Calu3 (cell line): ENCODE measurements around the gene PIEZO1. TPM values are rescaled to one million over a fixed set of nuclear protein-coding genes. Genes with fewer than 3 reads are reported as not detected.

Experiments used
- BruUV-seq: library from RNA; stranded (reverse); fragments of 400-500 nt; replicated peaks from 2 replicates; lab custom pipeline; 2021; lab: Mats Ljungman, UMichigan
- CTCF ChIA-PET: fragments of 300-600 bp; sonication (Branson Sonifier 250); formaldehyde crosslinking; loops from one replicate; lab custom pipeline; 2022; ENCODE audit warnings: antibody characterized with exemption; lab: Charles Lee
- DNase-seq: peaks from one replicate; pipeline ENCODE4 v3.0.0; 2022
- H3K27ac Mint-ChIP-seq: one replicate; pipeline ENCODE4 v1.8.0; 2022; ENCODE audit warnings: mixed read lengths; ENCODE audit not compliant: unreplicated experiment
- H3K27me3 Mint-ChIP-seq: one replicate; pipeline ENCODE4 v1.8.0; 2022; ENCODE audit warnings: mixed read lengths; ENCODE audit not compliant: unreplicated experiment
- H3K36me3 Mint-ChIP-seq: one replicate; pipeline ENCODE4 v1.8.0; 2022; ENCODE audit warnings: mild to moderate bottlenecking, moderate library complexity, mixed read lengths; ENCODE audit not compliant: insufficient read depth, unreplicated experiment
- H3K4me1 Mint-ChIP-seq: one replicate; pipeline ENCODE4 v1.8.0; 2022; ENCODE audit warnings: mild to moderate bottlenecking, low read depth, mixed read lengths; ENCODE audit not compliant: unreplicated experiment
- H3K4me3 Mint-ChIP-seq: one replicate; pipeline ENCODE4 v1.8.0; 2022; ENCODE audit warnings: mild to moderate bottlenecking, low read depth, moderate library complexity, mixed read lengths; ENCODE audit not compliant: unreplicated experiment
- H3K9me3 Mint-ChIP-seq: one replicate; pipeline ENCODE4 v1.8.0; 2022; ENCODE audit warnings: low read depth, mixed read lengths; ENCODE audit not compliant: unreplicated experiment
- intact Hi-C: fragments of 100-400 bp; cut with micrococcal nuclease; formaldehyde crosslinking; loops from one replicate; pipeline ENCODE4 v1.10.0; 2022; ENCODE audit not compliant: unreplicated experiment
- total RNA-seq: library from RNA; stranded (reverse); gene quantifications from 2 replicates; pipeline ENCODE4 v1.2.3, GENCODE V29; 2022
- TF ChIP-seq, protein P1 (sequence below): fragments of 200-600 bp; IDR thresholded peaks from one replicate; pipeline ENCODE4 v1.8.0; 2022; ENCODE audit warnings: antibody characterized with exemption; ENCODE audit not compliant: unreplicated experiment

PIEZO1 gene
- total RNA-seq, 1 experiment from 2014 or later, result 199 TPM

DNA sequence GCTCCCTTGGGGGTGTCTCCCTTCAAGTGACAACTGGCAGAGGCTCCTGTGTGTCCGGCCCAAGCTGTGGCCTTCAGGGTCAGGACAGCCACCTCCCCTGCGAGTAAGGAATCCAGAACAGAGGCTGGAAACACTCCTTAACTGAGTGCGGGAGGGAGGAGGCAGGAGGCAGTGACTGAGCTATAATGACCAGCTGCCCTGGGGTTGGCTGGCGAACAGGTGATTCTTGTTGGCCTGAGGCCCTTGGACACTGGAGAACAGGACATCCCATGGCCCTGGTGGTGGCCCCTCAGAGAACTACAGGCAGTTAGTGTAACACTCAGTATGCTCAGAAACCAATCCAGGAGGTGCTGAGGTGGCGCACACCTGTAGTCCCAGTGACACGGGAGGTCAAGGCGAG is 89.3 kb downstream of the PIEZO1 start:
- no peak overlapping the region for H3K4me3 Mint-ChIP-seq
- CTCF ChIA-PET, result no interaction called here
- peaks cover 8% of the 10 kb centered on the region for H3K36me3 Mint-ChIP-seq
- TF ChIP-seq, protein P1, sequence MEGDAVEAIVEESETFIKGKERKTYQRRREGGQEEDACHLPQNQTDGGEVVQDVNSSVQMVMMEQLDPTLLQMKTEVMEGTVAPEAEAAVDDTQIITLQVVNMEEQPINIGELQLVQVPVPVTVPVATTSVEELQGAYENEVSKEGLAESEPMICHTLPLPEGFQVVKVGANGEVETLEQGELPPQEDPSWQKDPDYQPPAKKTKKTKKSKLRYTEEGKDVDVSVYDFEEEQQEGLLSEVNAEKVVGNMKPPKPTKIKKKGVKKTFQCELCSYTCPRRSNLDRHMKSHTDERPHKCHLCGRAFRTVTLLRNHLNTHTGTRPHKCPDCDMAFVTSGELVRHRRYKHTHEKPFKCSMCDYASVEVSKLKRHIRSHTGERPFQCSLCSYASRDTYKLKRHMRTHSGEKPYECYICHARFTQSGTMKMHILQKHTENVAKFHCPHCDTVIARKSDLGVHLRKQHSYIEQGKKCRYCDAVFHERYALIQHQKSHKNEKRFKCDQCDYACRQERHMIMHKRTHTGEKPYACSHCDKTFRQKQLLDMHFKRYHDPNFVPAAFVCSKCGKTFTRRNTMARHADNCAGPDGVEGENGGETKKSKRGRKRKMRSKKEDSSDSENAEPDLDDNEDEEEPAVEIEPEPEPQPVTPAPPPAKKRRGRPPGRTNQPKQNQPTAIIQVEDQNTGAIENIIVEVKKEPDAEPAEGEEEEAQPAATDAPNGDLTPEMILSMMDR, result no peak
- H3K9me3 Mint-ChIP-seq, result no peaks in the 10 kb centered on the region
- no peak overlapping the region for H3K27ac Mint-ChIP-seq
- DNase-seq, result no peak
- no TSS peak for BruUV-seq
- H3K4me1 Mint-ChIP-seq, result no peaks in the 10 kb centered on the region
- intact Hi-C loops, result no loop called here
- H3K27me3 Mint-ChIP-seq, result peaks cover 10% of the 10 kb centered on the region

DNA sequence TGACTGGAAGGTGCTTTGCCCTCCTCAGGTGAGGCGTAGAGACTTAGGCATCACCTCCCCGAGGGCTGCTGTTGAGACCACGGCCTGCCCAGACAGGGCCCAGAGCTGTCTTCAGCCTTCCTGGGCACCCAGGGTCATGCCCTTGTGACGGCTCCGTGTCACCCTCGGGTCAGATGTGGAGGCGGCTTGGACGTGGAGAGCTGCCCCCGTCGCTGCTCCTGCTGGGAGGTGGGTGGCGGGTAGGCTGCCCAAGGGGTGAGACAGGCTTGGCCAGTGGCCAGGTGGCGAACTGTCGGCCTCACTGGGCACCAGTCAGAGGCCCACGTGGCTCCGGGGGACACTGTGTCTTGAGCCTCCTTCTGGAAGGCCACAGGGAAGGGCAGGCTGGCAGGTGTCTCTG is 89.8 kb downstream of the PIEZO1 start:
- Mint-ChIP-seq H3K27me3 (peaks cover 15% of the 10 kb centered on the region), H3K4me3 (no peak overlapping the region), H3K36me3 (peaks cover 5% of the 10 kb centered on the region), H3K9me3 (no peaks in the 10 kb centered on the region), H3K4me1 (no peaks in the 10 kb centered on the region), H3K27ac (no peak overlapping the region)
- CTCF ChIA-PET, result no interaction called here
- no peak for DNase-seq
- no TSS peak for BruUV-seq
- TF ChIP-seq, protein P1, result no peak
- intact Hi-C loops, result no loop called here

DNA sequence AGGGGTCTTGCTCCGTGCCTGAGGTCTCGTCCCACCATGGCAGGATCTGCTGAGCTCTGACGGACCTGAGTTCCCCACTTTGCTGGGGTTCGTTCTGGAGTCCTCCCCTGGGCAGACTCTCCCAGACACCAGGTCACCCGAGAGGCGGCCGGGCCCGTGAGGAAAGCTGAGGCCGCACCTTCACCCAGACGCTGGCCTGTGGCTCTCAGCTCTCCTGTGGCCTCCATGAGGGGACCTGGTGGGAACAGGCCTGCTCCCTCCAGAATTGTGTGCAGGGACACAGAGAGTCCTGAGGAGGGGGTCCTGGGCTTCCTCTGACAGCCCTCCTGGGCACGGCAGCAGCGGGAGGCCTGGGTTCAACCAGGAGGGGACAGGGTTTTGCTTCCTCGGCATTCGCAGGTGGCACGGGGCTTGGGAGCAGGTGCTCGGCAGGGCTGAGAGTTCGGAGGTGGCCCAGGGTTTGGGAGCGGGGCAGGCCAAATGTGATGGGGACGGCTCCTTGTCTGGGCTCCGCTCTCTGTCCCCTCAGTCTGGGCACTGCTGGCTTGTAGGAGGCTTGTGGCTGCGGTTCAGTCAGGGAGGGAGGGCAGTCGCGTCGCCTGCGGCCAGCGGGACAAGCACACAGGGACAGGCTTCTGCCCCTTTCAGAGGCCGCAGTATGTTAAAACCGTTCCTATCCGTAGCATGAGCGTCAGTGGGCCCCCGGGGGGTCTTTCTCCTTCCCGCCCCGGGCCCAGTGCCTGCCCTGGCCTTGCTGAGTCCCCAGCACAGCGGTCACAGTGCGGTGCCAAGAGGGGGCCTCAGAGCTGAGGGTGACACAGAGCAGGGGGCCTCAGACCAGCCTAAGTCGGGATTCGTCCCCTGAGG is 90.6 kb downstream of the PIEZO1 start:
- CTCF ChIA-PET, result no interaction called here

DNA sequence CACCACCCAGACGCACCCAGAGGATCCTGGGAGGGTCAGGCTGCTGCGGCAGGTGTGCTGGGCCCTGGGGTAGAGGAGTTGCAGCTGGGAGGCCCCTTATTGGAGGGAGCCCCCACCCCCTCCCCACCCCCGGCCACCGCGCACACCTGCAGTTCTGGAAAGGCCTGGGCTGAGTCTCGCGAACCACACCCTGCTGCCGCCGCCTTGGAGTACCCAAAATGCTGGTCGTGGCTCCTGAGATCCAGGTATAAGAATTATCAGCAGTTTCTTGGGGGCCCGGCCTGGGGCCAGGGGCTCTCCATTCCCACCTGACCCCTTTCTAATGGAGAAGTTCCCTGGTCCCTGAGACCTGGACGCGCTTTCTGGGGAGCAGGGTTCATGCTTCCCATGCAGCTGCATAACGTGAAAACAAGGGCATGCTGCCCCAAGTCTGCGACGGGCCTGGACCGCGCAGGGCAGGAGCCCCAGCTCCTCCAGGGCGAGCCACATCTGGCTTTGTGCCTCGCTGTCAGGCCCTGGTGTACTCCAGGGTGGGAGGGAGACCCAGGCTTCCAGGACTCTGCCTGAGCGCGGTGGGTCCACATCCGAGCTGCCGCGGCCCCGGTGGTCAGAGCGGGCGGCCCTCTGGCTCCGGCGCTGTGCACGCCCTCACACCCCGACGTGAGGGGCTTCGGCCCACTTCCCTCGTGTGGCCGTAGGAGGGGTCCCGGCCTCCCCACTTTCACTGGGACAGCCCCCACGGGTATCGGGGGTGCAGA is 91.4 kb downstream of the PIEZO1 start:
- DNase-seq, result no peak
- intact Hi-C loops, result no loop called here
- Mint-ChIP-seq H3K36me3 (peaks cover 5% of the 10 kb centered on the region), H3K4me3 (no peak overlapping the region), H3K9me3 (no peaks in the 10 kb centered on the region), H3K4me1 (peaks cover 5% of the 10 kb centered on the region), H3K27me3 (peaks cover 27% of the 10 kb centered on the region), H3K27ac (no peak overlapping the region)
- TF ChIP-seq, protein P1, result no peak
- BruUV-seq, result no TSS peak
- CTCF ChIA-PET, result no interaction called here

More for the DNA sequence above, 90.6 kb downstream of the PIEZO1 start:
- Mint-ChIP-seq H3K9me3 (no peaks in the 10 kb centered on the region), H3K27me3 (peaks cover 18% of the 10 kb centered on the region), H3K4me3 (no peak overlapping the region), H3K27ac (no peak overlapping the region), H3K36me3 (peaks cover 5% of the 10 kb centered on the region), H3K4me1 (no peaks in the 10 kb centered on the region)
- intact Hi-C loops, result no loop called here
- DNase-seq, result no peak
- TF ChIP-seq, protein P1, result no peak
- no TSS peak for BruUV-seq
